K562 (cell line): Measurements from ENCODE around the gene LENG9. TPM values are rescaled to one million over a fixed set of nuclear protein-coding genes. Genes with fewer than 3 reads are reported as not detected.
A peak's percentile ranks its signal among the peaks of the same experiment; 100 is the strongest.

ENCODE experiments used
- ATAC-seq: fragments of 200-7000 bp; cut with Tn5 transposase; 3 replicates; pipeline ENCODE4 v1.9.1; 2020; ENCODE audit warnings: moderate library complexity
- BruUV-seq: library from RNA; stranded (reverse); fragments of 400-500 nt; replicated peaks from 2 replicates; lab custom pipeline; 2021; lab: Mats Ljungman, UMichigan
- CTCF ChIA-PET: fragments of 300-600 bp; formaldehyde crosslinking; extraction: SDS; loops from one replicate; lab custom pipeline; 2021; ENCODE audit warnings: low intra/inter-chr PET ratio; lab: Yijun Ruan, JAX
- POLR2A ChIA-PET: fragments of 300-600, 350-650 bp; sonication (Branson Sonifier 250); formaldehyde crosslinking; extraction: SDS; loops from one replicate; lab custom pipeline; 2021; ENCODE audit warnings: antibody characterized with exemption, inconsistent platforms; lab: Yijun Ruan, JAX
- DNase-seq, 4 experiments: peaks; one replicate each; pipeline versions ENCODE4 v3.0.0 to v3.0.0-alpha.2; 2011 to 2018; ENCODE audit warnings: low spot score in 3 of 4, mixed read lengths in 3 of 4; ENCODE audit errors: extremely low read depth in 1 of 4
- FAIRE-seq: peaks from 2 replicates; lab custom pipeline; 2011; peaks lifted over from hg19 to GRCh38; lab: Jason Lieb, UNC
- H2AFZ ChIP-seq: 2 replicates; pipeline ENCODE4 v1.6.0; 2011; ENCODE audit warnings: low read depth, low read length, control low read depth, inconsistent platforms
- H3K27ac ChIP-seq: fragments of 200-600 bp; 3 replicates; pipeline ENCODE4 v1.8.0; 2011; ENCODE audit warnings: low read depth, mild to moderate bottlenecking, control low read depth, inconsistent platforms, low read length, moderate library complexity, mixed read lengths; ENCODE audit errors: extremely low read depth
- H3K27me3 ChIP-seq, 2 experiments: fragments of 300-600 bp in 1 of 2; 2 replicates in 1 of 2; 3 replicates in 1 of 2; pipeline versions ENCODE4 v1.6.0 to v1.8.0; 2011; ENCODE audit warnings: inconsistent platforms in 2 of 2, low read length in 2 of 2, mild to moderate bottlenecking in 1 of 2, mixed read lengths in 1 of 2, moderate library complexity in 1 of 2; ENCODE audit not compliant: control insufficient read depth in 2 of 2, insufficient read depth in 2 of 2
- H3K36me3 ChIP-seq: fragments of 300-600 bp; 3 replicates; pipeline ENCODE4 v1.8.0; 2011; ENCODE audit warnings: mild to moderate bottlenecking, low read length, inconsistent platforms; ENCODE audit not compliant: control insufficient read depth, insufficient read depth
- H3K4me1 ChIP-seq, 2 experiments: fragments of 200-600 bp in 1 of 2; replicated peaks in 1 of 2; 2 replicates in 1 of 2; 3 replicates in 1 of 2; pipeline versions ENCODE4 v1.5.1 to v1.8.0; 2011; ENCODE audit warnings: inconsistent platforms in 2 of 2, low read length in 2 of 2, mild to moderate bottlenecking in 1 of 2, mixed read lengths in 1 of 2, moderate library complexity in 1 of 2; ENCODE audit not compliant: control insufficient read depth in 2 of 2, insufficient read depth in 2 of 2
- H3K4me2 ChIP-seq: 2 replicates; pipeline ENCODE4 v1.6.1; 2011; ENCODE audit warnings: low read length, control low read depth, inconsistent platforms, mixed read lengths; ENCODE audit not compliant: insufficient read depth
- H3K4me3 ChIP-seq: fragments of 200-600 bp; sonication (generic), shearing (Covaris generic); 2 replicates; pipeline ENCODE4 v1.5.1; 2016; ENCODE audit warnings: control low read depth, inconsistent platforms
- H3K79me2 ChIP-seq: fragments of 200-600 bp; 3 replicates; pipeline ENCODE4 v1.8.0; 2011; ENCODE audit warnings: low read length, inconsistent platforms; ENCODE audit not compliant: control insufficient read depth, insufficient read depth
- H3K9ac ChIP-seq, 2 experiments: 2 replicates each; pipeline versions ENCODE4 v1.6.0 to v1.6.1; 2011; ENCODE audit warnings: low read depth in 2 of 2, low read length in 2 of 2, control low read depth in 1 of 2, inconsistent platforms in 1 of 2, mild to moderate bottlenecking in 1 of 2, mixed read lengths in 1 of 2; ENCODE audit not compliant: insufficient read depth in 1 of 2
- H3K9me1 ChIP-seq: one replicate; pipeline ENCODE4 v1.6.0; 2011; ENCODE audit warnings: inconsistent platforms, mild to moderate bottlenecking, low read length, moderate library complexity; ENCODE audit not compliant: control insufficient read depth, insufficient read depth
- H3K9me3 ChIP-seq: replicated peaks from 2 replicates; pipeline ENCODE4 v1.5.1; 2011; ENCODE audit warnings: low read depth, low read length, inconsistent platforms; ENCODE audit not compliant: control insufficient read depth, insufficient read depth
- H4K20me1 ChIP-seq: replicated peaks from 2 replicates; pipeline ENCODE4 v1.6.1; 2011; ENCODE audit warnings: low read length, inconsistent platforms, mixed read lengths; ENCODE audit not compliant: control insufficient read depth, insufficient read depth
- ATF1 ChIP-seq, 2 experiments: fragments of 450-650 bp in 1 of 2; IDR thresholded peaks; 2 replicates each; pipeline ENCODE4 v1.6.1; 2016; ENCODE audit warnings: missing compliant biosample characterization in 1 of 2, missing genetic modification characterization in 1 of 2
- EHMT2 ChIP-seq: fragments of 450-650 bp; IDR thresholded peaks from 2 replicates; pipeline ENCODE4 v1.6.1; 2018; ENCODE audit warnings: antibody characterized with exemption
- JUNB ChIP-seq: fragments of 450-650 bp; formaldehyde crosslinking; conservative IDR thresholded peaks from 2 replicates; pipeline ENCODE4 v1.4.0; 2020; ENCODE audit warnings: mild to moderate bottlenecking
- PHF21A ChIP-seq: fragments of 450-650 bp; IDR thresholded peaks from 2 replicates; pipeline ENCODE4 v1.6.1; 2017; ENCODE audit warnings: low read depth, borderline replicate concordance
- POLR3G ChIP-seq: IDR thresholded peaks from 2 replicates; pipeline ENCODE4 v1.6.1; 2011; ENCODE audit not compliant: insufficient read length, insufficient replicate concordance; ENCODE audit errors: extremely low read depth
- SAFB ChIP-seq: fragments of 200-400 bp; formaldehyde crosslinking; IDR thresholded peaks from 2 replicates; pipeline ENCODE4 v1.6.1; 2017; ENCODE audit warnings: low read depth, low read length, borderline replicate concordance
- SREBF1 ChIP-seq: fragments of 150-350 bp; IDR thresholded peaks from 2 replicates; pipeline ENCODE4 v1.6.1; 2014; ENCODE audit warnings: antibody characterized with exemption, low read depth, low read length, borderline replicate concordance
- SUPT5H ChIP-seq: fragments of 450-650 bp; IDR thresholded peaks from 2 replicates; pipeline ENCODE4 v1.6.1; 2016
- TEAD4 ChIP-seq, 2 experiments: sonication (generic) in 1 of 2; formaldehyde crosslinking in 1 of 2; IDR thresholded peaks; 2 replicates each; pipeline versions ENCODE4 v1.6.1 to v1.8.0; 2012 to 2022; ENCODE audit warnings: borderline replicate concordance in 1 of 2, inconsistent platforms in 1 of 2, low read length in 1 of 2, mild to moderate bottlenecking in 1 of 2, missing genetic modification reagents in 1 of 2
- ZC3H11A ChIP-seq: IDR thresholded peaks from 2 replicates; pipeline ENCODE4 v1.6.1; 2012; ENCODE audit warnings: low read depth, low read length, improper control_type of control experiment
- ZFP36 ChIP-seq: fragments of 150-350 bp; IDR thresholded peaks from 2 replicates; pipeline ENCODE4 v1.6.1; 2018; ENCODE audit warnings: low read length, low read depth; ENCODE audit not compliant: partially characterized antibody
- ZFX ChIP-seq: sonication (generic); formaldehyde crosslinking; IDR thresholded peaks from 2 replicates; pipeline ENCODE4 v1.8.0; 2022; ENCODE audit warnings: mild to moderate bottlenecking, missing genetic modification reagents, moderate library complexity
- ZNF121 ChIP-seq: sonication (generic); formaldehyde crosslinking; conservative IDR thresholded peaks from 2 replicates; pipeline ENCODE4 v1.8.0; 2022; ENCODE audit warnings: missing genetic modification reagents
- ZNF444 ChIP-seq: fragments of 250-450 bp; sonication (Bioruptor Pico); IDR thresholded peaks from 2 replicates; pipeline ENCODE4 v1.4.0; 2020; ENCODE audit warnings: mild to moderate bottlenecking, moderate library complexity
- WGBS: fragments of 100-300 bp; shearing (Covaris generic); methylation state at CpG from one replicate; pipeline ENCODE4 v1.1.6; 2016; ENCODE audit warnings: low coverage, mixed read lengths; ENCODE audit not compliant: insufficient coverage; ENCODE audit errors: missing lambda C conversion rate; 5-methylcytosine and 5-hydroxymethylcytosine counted together
- in situ Hi-C: fragments of 300-500 bp; cut with MboI; formaldehyde crosslinking; loops from 4 replicates; pipeline ENCODE4 v1.15.0; 2018; ENCODE audit warnings: inconsistent platforms, mixed read lengths
- intact Hi-C: fragments of 100-400 bp; cut with micrococcal nuclease; formaldehyde crosslinking; loops from 2 replicates; pipeline ENCODE4 v1.14.2; 2022
- polyA plus RNA-seq, 8 experiments: library from polyadenylated mRNA; depleted of rRNA in 4 of 8; stranded (reverse) in 5 of 8; unstranded in 3 of 8; fragments of >200 nt; fragmentation: Nextera tagmentation in 2 of 8; fragmentation: Illumina TruSeq in 1 of 8; extraction: Ambion mirVana in 2 of 8; extraction: Trizol in 1 of 8; gene quantifications; 2 replicates each; pipeline versions ENCODE4 v1.2.1 to v1.2.3, GENCODE V29; 2011 to 2014; ENCODE audit warnings: inconsistent platforms in 1 of 8, missing spikeins in 1 of 8
- total RNA-seq, 7 experiments: library from RNA; depleted of rRNA in 6 of 7; stranded (reverse); fragments of >200 nt in 6 of 7; fragmentation: Illumina TruSeq in 2 of 7; extraction: Trizol in 2 of 7; gene quantifications; 2 replicates each; pipeline versions ENCODE4 v1.2.1 to v1.2.3, GENCODE V29; 2011 to 2021; ENCODE audit warnings: low replicate concordance in 1 of 7
- TF ChIP-seq, protein P1 (sequence below): sonication (generic); formaldehyde crosslinking; IDR thresholded peaks from 2 replicates; pipeline ENCODE4 v1.8.0; 2022; ENCODE audit warnings: mild to moderate bottlenecking, low read depth, missing genetic modification reagents

The LENG9 gene
- total and polyA plus RNA-seq, 9 of the 15 experiments (the other 6 are each of a cell fraction or from before 2014, with no cell fraction given) = 0.06 to 0.64 (median 0.33) TPM; not detected in 1

DNA sequence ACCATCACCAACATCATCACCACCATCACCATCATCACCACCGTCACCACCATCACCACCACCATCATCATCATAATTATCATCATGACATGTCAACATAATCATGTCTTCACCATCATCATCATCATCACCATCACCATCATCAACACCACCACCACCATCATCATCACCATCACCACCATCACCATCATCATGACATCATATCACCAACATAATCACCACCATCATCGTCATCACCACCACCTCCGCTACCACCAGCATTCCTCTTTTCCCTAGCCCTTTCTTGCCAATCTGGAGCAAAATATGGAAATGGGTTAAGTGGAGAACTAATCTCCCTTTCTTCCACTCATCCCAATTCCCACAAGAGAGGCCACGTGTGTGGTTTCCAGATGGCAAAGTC is 49.4 kb downstream of the LENG9 start:
- CTCF ChIA-PET = no interaction called here
- POLR2A ChIA-PET = no interaction called here
- no peak for TF ChIP-seq SREBF1
- no peak for TF ChIP-seq ZNF121 (CRISPR knock-in tag)
- no peak for TF ChIP-seq ATF1 (CRISPR knock-in tag; IDR thresholded peaks at IDR 0.05)
- peak; percentile 32; the same call in 1 of the 2 replicates for TF ChIP-seq ATF1 (tag; IDR thresholded peaks at IDR 0.05)
- TF ChIP-seq ZFX (CRISPR knock-in tag) = no peak
- 0 out of 2 replicates have a peak, but pooled peaks have one; percentile 25 for TF ChIP-seq EHMT2
- TF ChIP-seq ZC3H11A = no peak
- TF ChIP-seq ZFP36 = no peak
- no peak for TF ChIP-seq PHF21A
- TF ChIP-seq ZNF444 (CRISPR knock-in tag) = no peak
- no peak for TF ChIP-seq POLR3G
- no peak for TF ChIP-seq JUNB (CRISPR knock-in tag)
- no peak for TF ChIP-seq SAFB
- TF ChIP-seq SUPT5H = no peak
- TF ChIP-seq TEAD4 (IDR thresholded peaks at IDR 0.05; ENCODE audit: low read length) = no peak
- TF ChIP-seq TEAD4 (CRISPR knock-in tag; IDR thresholded peaks at IDR 0.05; ENCODE audit: borderline replicate concordance) = no peak
- TF ChIP-seq, protein P1, sequence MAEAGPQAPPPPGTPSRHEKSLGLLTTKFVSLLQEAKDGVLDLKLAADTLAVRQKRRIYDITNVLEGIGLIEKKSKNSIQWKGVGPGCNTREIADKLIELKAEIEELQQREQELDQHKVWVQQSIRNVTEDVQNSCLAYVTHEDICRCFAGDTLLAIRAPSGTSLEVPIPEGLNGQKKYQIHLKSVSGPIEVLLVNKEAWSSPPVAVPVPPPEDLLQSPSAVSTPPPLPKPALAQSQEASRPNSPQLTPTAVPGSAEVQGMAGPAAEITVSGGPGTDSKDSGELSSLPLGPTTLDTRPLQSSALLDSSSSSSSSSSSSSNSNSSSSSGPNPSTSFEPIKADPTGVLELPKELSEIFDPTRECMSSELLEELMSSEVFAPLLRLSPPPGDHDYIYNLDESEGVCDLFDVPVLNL = no peak

More for the DNA sequence above, 49.4 kb downstream of the LENG9 start:
- Histone ChIP-seq H3K9me1 (no peaks in the 10 kb centered on the region), H2AFZ (no peak overlapping the region), H3K27ac (no peak overlapping the region), H4K20me1 (no peaks in the 10 kb centered on the region; the same call in 1 of the 2 replicates), H3K36me3 (no peaks in the 10 kb centered on the region), H3K9ac (no peak overlapping the region), H3K4me2 (no peak overlapping the region), H3K79me2 (no peaks in the 10 kb centered on the region), H3K27me3 (peaks cover 0 to under 1% of the 10 kb centered on the region in 2 experiments; a peak in 3 of 5 replicates), H3K4me3 (no peak overlapping the region), H3K9me3 (no peaks in the 10 kb centered on the region), H3K4me1 (peaks cover 0 to 23% of the 10 kb centered on the region in 2 experiments; a peak in 3 of 5 replicates)
- intact Hi-C loops (no loop called here), in situ Hi-C loops (no loop called here)
- ATAC-seq = no peak
- FAIRE-seq = no peak
- no TSS peak for BruUV-seq
- no peak for DNase-seq
- WGBS = 0% methylated on average over 4 of the region's 4 CpGs
